ENCODE measurements around the gene CHRDL2.

GRCh38 chr11:74744277-74744676 lies 13.1 kb upstream of the CHRDL2 start:
- TF ChIP-seq CTCF (IDR thresholded peaks at IDR 0.05) (no peak), POLR2A (IDR thresholded peaks at IDR 0.05) (no peak)

Measured in testis (tissue), 2 donors.